Spleen (tissue), 7 donors: ENCODE data around the gene PAX1.

Experiments used
- CTCF ChIP-seq, 11 experiments: fragments of 200-600 bp in 7 of 11; fragments of 450-650 bp in 4 of 11; sonication (generic) in 4 of 11; IDR thresholded peaks in 8 of 11; conservative IDR thresholded peaks in 3 of 11; 1 replicate in 7 of 11; 2 replicates in 4 of 11; pipeline versions ENCODE4 v1.4.0 to v1.8.0; 2016 to 2021; ENCODE audit warnings: antibody characterized with exemption in 11 of 11, inconsistent platforms in 4 of 11, mild to moderate bottlenecking in 1 of 11
- POLR2A ChIP-seq, 3 donors: fragments of 450-650 bp; IDR thresholded peaks; one replicate each; pipeline ENCODE4 v1.5.1; 2017; ENCODE audit warnings: antibody characterized with exemption in 3 of 3, mild to moderate bottlenecking in 1 of 3
- POLR2AphosphoS5 ChIP-seq, 3 donors: sonication (generic); formaldehyde crosslinking; IDR thresholded peaks; one replicate each; pipeline ENCODE4 v1.5.1; 2017; ENCODE audit warnings: antibody characterized with exemption in 3 of 3
- donor health status: DM: no; HTN: no; CAD: no; lungs with moderate emphysema.
- donor health status: DM: no; HTN: no; CAD: no.
- donor health status: DM: no; HTN: no; CAD: no.

- TF ChIP-seq CTCF (IDR thresholded peaks at IDR 0.05 in 8 of 11, conservative IDR thresholded peaks at IDR 0.05 in 3 of 11) (no peak), POLR2A (IDR thresholded peaks at IDR 0.05) (no peak), POLR2AphosphoS5 (IDR thresholded peaks at IDR 0.05) (no peak)
Measured at GRCh38 chr20:21715193-21715881, 9.9 kb downstream of the PAX1 start.
